PC-9 (cell line): ENCODE data around the gene EPHB1.

Experiments used
- EZH2 ChIP-seq: fragments of 200-600 bp; sonication (generic); IDR thresholded peaks from 2 replicates; pipeline ENCODE4 v1.8.0; 2017; ENCODE audit warnings: antibody characterized with exemption, low read depth
- TF ChIP-seq, protein P1 (sequence below): fragments of 200-600 bp; sonication (generic); conservative IDR thresholded peaks from 2 replicates; pipeline ENCODE4 v1.6.1; 2017; ENCODE audit warnings: mixed run types, antibody characterized with exemption, mild to moderate bottlenecking, moderate library complexity

DNA sequence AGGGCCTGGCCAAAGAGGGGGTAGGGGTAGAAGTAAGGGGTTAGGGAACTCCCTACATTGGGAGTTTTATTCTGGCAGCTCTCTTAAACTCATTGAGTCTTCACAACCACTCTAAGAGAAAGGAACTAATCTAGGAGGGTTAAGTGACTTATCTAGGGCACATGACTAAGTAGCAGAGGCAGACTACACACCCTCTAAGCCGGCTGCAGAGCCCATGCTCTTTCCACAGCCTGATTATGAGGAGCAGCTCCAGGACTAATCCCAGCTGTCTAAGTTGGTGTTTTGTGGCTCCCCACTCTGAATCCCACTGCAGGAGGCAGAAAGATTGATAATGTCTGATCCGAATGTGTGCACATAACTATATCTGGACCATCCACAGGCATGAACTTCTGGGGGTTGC is 374.6 kb downstream of the EPHB1 start:
- TF ChIP-seq, protein P1, sequence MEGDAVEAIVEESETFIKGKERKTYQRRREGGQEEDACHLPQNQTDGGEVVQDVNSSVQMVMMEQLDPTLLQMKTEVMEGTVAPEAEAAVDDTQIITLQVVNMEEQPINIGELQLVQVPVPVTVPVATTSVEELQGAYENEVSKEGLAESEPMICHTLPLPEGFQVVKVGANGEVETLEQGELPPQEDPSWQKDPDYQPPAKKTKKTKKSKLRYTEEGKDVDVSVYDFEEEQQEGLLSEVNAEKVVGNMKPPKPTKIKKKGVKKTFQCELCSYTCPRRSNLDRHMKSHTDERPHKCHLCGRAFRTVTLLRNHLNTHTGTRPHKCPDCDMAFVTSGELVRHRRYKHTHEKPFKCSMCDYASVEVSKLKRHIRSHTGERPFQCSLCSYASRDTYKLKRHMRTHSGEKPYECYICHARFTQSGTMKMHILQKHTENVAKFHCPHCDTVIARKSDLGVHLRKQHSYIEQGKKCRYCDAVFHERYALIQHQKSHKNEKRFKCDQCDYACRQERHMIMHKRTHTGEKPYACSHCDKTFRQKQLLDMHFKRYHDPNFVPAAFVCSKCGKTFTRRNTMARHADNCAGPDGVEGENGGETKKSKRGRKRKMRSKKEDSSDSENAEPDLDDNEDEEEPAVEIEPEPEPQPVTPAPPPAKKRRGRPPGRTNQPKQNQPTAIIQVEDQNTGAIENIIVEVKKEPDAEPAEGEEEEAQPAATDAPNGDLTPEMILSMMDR, result no peak
- no peak for TF ChIP-seq EZH2
